Germinal center (tissue), 1 donor: ENCODE measurements around the gene DNAJC10.

Experiments used
- DNase-seq: peaks from one replicate; pipeline ENCODE4 v3.0.0; 2012; ENCODE audit warnings: mixed read lengths, low spot score

DNAJC10 gene

GRCh38 chr2:182784777-182785176 is 68.7 kb downstream of the DNAJC10 start:
- no peak for DNase-seq

DNA sequence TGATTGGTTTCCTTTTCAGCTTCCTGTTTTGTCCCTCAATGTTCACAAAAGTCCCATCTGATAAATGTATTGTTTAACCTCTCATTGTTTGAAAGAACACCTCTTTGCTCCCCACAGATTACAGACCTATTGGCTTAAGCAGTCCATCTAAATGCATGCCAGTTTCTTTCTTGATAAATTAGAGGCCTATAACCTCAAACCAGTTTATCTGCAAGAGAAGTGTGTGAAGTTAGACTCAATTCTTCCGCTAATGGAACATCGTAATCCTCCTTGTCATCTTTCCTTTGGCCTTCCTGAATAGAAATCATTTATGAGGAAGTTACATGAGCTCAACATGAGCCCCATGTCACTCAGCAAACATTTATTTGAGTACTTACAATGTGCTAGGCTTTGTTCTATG is 76.4 kb downstream of the DNAJC10 start:
- DNase-seq, result no peak

GRCh38 chr2:182798736-182799135 is 82.7 kb downstream of the DNAJC10 start:
- DNase-seq, result no peak

- DNase-seq, result no peak
Observed at GRCh38 chr2:182804128-182804527, 88.1 kb downstream of the DNAJC10 start.

GRCh38 chr2:182807319-182807718 is 91.3 kb downstream of the DNAJC10 start:
- no peak for DNase-seq

- no peak for DNase-seq
Observed at GRCh38 chr2:182810087-182810486, 94.0 kb downstream of the DNAJC10 start.

DNA sequence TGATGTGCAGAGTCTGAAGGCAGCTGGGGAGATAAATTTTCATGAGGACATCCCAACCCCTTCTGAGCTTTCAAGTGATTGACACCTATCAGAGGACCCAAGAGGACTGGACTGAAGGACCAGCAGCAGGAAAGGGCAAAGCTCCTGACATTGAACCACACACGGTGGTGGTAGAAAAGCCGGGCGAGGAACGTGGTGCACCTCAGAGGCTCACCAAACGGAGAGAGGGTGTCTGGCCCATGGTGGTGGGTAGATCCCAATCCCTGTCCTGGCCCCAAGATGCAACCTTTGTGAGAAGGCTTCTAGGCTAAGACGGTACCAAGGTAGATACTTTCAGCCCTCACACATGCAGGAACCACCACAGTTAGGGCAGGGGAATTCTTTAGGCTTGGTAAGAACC is 98.3 kb downstream of the DNAJC10 start:
- DNase-seq, result no peak

- no peak for DNase-seq
Observed at GRCh38 chr2:182814804-182815203, 98.7 kb downstream of the DNAJC10 start.

GRCh38 chr2:182816866-182817265 is 100.8 kb downstream of the DNAJC10 start:
- DNase-seq, result no peak

- no peak for DNase-seq
Observed at GRCh38 chr2:182817558-182817957, 101.5 kb downstream of the DNAJC10 start.

DNA sequence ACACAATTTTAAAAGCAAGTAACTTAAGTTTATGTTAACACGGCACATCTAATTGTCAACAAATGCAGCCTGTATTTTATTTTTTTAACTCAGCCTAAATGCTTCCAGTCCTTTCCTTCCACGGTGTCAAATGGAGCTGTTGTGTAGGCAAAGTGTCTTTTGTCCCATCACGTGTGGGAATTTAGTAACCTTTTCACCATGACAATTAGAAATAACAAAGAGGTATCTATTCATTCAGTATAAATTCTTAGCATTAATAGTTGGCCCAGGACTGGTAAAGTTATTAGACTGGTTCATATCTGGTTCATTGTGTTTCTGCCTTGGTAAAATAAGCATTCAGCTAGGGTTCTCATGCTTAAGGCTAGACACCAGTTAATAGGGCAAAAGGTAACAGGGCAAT is 102.4 kb downstream of the DNAJC10 start:
- DNase-seq, result no peak

DNA sequence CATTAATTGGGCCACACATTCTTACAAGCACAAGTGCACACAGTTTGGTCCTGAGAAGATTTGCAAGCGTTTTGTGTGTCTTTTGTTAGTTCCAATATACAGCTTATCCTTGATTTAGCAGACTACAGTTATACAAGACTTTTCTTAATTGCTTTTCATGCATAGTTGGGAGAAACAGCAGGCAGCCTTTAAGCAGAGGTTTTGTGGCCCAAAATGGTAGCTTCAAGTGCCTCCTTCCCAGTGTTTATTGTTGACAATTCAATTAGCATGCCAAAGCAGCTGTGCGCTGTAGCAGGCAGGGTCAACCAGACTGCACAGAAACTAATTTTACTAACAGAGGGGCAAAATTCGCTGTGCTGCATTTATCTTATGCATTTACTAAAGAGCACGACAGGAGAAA is 102.9 kb downstream of the DNAJC10 start:
- DNase-seq, result no peak

DNA sequence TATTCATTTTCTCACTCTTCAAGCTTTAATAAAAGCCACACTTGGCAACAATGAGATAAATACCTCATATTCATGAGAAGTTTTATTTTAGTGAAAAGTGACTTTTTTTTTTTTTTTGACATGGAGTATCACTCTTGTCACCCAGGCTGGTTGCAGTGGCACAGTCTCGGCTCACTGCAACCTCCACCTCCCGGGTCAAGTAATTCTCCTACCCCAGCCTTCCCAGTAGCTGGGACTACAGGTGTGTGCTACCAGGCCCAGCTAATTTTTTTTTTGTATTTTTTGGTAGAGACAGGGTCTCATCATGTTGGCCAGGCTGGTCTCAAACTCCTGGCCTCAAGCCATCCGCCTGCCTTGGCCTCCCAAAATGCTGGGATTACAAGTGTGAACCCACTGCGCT is 103.4 kb downstream of the DNAJC10 start:
- DNase-seq, result no peak

DNA sequence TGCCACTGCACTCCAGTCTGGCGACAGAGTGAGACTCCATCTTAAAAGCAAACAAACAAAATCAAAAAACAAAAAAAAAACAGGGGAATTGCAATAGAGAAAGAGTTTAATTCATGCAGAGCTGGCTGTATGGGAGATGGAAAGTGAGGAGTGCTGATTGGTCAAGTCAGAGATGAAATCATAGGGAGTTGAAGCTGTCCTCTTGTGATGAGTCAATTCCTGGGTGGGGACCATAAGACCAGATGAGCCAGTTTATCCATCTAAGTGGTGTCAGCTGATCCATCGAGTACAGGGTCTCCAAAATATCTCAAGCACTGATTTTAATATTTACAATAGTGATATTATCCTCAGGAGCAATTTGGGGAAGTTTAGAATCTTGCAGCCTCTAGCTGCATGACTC is 105.1 kb downstream of the DNAJC10 start:
- no peak for DNase-seq

DNA sequence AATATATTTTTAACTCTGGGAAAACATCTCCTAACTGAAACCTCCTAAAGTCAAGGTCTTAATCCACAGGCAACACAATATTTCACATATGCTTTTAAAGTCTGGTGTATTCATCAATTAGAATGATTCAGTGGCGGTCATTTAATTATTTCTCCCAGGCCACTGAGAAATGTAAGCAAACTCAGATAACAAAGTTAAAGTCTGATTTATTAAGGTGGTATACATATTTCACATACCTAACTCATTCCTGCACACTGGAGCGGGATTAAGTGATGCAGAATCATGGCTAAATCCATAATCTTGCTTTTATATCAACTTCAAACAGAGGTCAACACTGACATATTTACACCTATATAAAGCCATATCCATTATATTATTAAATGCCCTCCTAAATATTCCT is 106.7 kb downstream of the DNAJC10 start:
- DNase-seq, result no peak

DNA sequence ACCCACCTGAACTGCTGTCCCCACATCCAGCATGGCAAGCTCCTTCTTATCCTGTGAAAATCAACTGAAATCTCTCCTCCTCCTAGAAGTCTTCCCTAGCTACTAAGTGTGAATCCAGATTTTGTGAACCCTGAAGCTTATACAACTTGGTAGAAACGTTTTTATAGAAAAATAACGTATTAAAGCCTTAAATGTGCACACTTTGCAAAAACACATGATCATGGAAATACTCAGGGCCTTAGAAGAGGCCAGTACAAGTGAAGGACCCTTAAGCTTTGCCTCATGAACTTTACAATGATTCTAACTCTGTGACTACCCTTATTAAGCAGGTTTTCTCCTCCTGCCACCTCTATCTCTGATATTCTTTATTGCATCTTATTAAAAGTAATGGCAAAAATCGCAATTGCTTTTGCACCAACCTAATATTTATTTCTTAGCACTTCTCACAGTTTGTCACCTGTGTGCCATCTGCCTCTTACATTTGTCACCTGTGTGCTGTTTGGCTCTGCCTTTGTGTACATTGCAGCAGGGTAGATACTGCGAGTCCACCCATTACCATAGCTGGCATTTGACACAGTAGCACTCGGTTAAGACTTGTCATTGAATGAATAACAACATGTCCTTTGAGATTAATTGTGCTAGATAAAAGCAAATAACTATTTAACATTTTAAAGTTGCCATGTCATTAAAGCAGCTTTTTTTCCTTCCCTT is 108.2 kb downstream of the DNAJC10 start:
- DNase-seq, result no peak

- DNase-seq, result no peak
Observed at GRCh38 chr2:182824767-182825158, 108.7 kb downstream of the DNAJC10 start.

DNA sequence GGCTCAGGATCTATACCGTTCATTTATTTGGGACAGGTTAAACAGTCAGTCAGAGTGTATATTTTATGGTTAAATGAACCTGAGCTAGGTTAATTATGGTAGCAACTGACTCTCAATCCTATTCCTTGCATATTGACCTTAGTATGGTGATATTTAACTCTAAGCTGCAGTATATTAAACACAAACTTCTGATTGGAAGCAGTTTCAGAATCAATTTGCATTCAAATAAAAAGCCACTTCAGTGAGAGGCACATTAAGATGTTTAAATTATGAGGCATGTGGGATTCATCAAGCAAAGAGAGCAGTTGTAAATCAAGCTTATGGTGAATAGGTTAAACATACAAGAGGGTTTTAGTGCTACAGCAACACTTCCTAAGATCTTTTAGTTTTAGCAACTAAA is 110.0 kb downstream of the DNAJC10 start:
- no peak for DNase-seq

GRCh38 chr2:182826496-182826895 is 110.4 kb downstream of the DNAJC10 start:
- no peak for DNase-seq

DNA sequence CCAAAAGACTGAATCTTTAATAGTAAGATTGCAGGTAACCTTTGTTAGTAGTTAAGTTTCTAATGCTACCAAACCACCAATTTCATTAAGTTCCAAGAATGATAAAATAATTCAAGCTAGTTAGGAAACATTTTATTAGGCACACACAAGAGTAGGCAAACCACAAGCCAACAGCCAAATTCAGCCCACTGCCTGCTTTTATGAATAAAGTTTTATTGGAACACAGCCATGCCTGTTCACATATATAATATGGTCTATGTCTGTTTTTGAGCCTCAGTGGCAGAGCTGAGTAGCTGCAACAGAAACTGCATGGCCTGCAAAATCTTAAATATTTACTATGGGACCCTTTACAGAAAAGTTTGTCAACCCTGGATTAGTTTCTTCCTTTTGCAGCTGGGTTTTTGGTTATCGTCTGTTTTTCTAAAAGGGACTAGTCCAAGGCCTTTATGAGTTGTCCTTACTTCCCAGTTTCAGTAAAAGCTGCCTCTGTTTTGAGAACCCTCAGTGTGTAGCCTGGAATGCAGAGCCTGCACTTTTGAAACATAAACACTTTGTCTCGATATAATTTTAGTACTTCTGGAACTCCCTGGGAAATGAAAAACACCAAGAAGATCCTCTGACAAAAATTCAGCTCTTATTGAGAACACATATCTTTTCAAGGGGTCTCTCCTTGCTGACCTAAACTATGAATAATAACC is 111.3 kb downstream of the DNAJC10 start:
- no peak for DNase-seq

GRCh38 chr2:182831101-182831500 is 115.0 kb downstream of the DNAJC10 start:
- no peak for DNase-seq

DNA sequence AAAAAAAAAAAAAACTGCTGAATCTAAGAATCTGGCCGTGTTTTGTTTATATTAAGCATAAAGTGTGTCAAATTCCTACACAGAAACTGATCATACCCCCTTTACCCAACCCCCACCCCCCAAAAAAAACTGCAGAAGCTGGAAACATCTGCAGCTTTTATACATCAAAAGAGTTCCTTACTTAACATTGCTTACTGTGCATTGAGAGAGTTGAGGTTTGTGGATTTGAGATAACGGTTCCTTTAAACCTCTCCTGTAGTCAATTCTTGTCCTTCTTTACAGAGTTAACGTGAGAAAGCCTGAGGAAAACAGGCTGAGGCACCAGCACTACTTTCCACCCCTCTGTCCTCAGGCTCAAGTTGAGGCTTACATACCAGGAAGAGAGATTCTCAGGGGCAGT is 115.9 kb downstream of the DNAJC10 start:
- DNase-seq, result no peak

DNA sequence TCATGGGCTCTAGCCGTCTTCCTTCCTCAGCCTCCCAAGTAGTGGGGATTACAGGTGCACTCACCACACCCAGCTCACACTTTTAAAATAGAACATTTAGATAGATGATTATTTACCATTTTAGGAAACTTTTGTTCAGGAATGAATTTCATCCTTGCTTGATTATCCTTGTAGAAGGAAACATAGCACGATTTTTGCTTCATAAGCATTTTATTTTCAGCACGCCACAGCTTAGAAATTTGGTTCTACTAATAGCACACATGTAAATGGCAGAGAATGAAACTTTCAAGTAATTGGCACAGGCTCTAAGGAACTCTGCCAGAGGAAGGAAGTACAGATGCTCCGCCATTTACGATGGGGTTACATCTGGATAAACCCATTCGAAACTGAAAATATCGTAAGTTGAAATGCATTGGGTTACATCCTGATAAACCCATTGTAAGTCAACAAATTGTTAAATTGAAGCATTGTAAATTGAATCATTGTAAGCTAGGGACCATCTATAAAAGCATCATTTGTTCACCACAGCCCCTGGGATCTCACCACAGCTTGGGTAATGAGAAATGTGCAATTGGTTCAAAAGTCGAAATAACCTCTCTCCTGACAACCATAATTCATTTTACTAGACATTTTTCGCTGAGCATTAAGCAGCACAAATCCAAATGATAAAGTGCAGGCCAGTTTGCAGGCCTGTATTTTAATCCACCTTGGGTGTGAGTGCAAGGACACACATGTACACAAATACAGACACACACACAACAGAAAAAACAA is 117.2 kb downstream of the DNAJC10 start:
- DNase-seq, result no peak
